H1 (cell line): ENCODE results near the gene PDE1C.

Experiments
- BRCA1 ChIP-seq: IDR thresholded peaks from 2 replicates; pipeline ENCODE4 v1.6.1; 2012; ENCODE audit warnings: low read depth, low read length, improper control_type of control experiment
- CTCF ChIP-seq, 3 experiments: IDR thresholded peaks; 1 replicate in 2 of 3; 2 replicates in 1 of 3; pipeline versions ENCODE4 v1.5.1 to v1.6.1; 2011; ENCODE audit warnings: low read length in 3 of 3, mild to moderate bottlenecking in 3 of 3, inconsistent platforms in 2 of 3, low read depth in 1 of 3, moderate library complexity in 1 of 3; ENCODE audit not compliant: insufficient read depth in 1 of 3; ENCODE audit errors: control extremely low read depth in 1 of 3
- E2F6 ChIP-seq: IDR thresholded peaks from 2 replicates; pipeline ENCODE4 v1.6.1; 2012; ENCODE audit warnings: inconsistent platforms
- EZH2 ChIP-seq: fragments of 200-600 bp; sonication (generic); IDR thresholded peaks from 2 replicates; pipeline ENCODE4 v1.7.1; 2012; ENCODE audit warnings: low read depth, mild to moderate bottlenecking, moderate library complexity, low read length, inconsistent platforms; ENCODE audit not compliant: severe bottlenecking
- GABPA ChIP-seq: IDR thresholded peaks from 2 replicates; pipeline ENCODE4 v1.6.1; 2011; ENCODE audit warnings: mild to moderate bottlenecking, low read length, moderate library complexity, borderline replicate concordance; ENCODE audit not compliant: insufficient read depth
- JUN ChIP-seq: IDR thresholded peaks from 2 replicates; pipeline ENCODE4 v1.6.1; 2011; ENCODE audit warnings: low read depth, mild to moderate bottlenecking, improper control_type of control experiment, low read length
- KDM5A ChIP-seq: fragments of 200-600 bp; IDR thresholded peaks from 2 replicates; pipeline ENCODE4 v1.7.1; 2012; ENCODE audit warnings: mild to moderate bottlenecking, low read length, inconsistent platforms, mixed read lengths
- MAX ChIP-seq: IDR thresholded peaks from 2 replicates; pipeline ENCODE4 v1.6.1; 2012; ENCODE audit warnings: inconsistent platforms
- POLR2A ChIP-seq, 2 experiments: IDR thresholded peaks; 1 replicate in 1 of 2; 2 replicates in 1 of 2; pipeline ENCODE4 v1.6.1; 2011; ENCODE audit warnings: low read depth in 2 of 2, low read length in 2 of 2, mild to moderate bottlenecking in 2 of 2; ENCODE audit errors: control extremely low read depth in 1 of 2
- POLR2AphosphoS5 ChIP-seq: IDR thresholded peaks from 2 replicates; pipeline ENCODE4 v1.6.1; 2011; ENCODE audit warnings: low read depth, low read length
- RBBP5 ChIP-seq: IDR thresholded peaks from 2 replicates; pipeline ENCODE4 v1.7.1; 2012; ENCODE audit warnings: low read depth, mild to moderate bottlenecking, inconsistent platforms, low read length, moderate library complexity, borderline replicate concordance
- SRF ChIP-seq: IDR thresholded peaks from 2 replicates; pipeline ENCODE4 v1.6.1; 2011; ENCODE audit warnings: mild to moderate bottlenecking, low read depth, low read length, moderate library complexity
- SUZ12 ChIP-seq: fragments of 200-600 bp; sonication (generic); IDR thresholded peaks from 2 replicates; pipeline ENCODE4 v1.6.1; 2012; ENCODE audit warnings: mild to moderate bottlenecking, inconsistent platforms, low read length, moderate library complexity, mixed read lengths
- ZNF274 ChIP-seq: IDR thresholded peaks from 2 replicates; pipeline ENCODE4 v1.7.0; 2012; ENCODE audit warnings: low read length, borderline replicate concordance; ENCODE audit errors: extremely low read depth

GRCh38 chr7:31858055-31858454, 212.2 kb downstream of the PDE1C start:
- TF ChIP-seq POLR2A (IDR thresholded peaks at IDR 0.05; ENCODE audit: control extremely low read depth in 1 of 2, low read depth in 2 of 2, low read length in 2 of 2), result no peak
- no peak for TF ChIP-seq CTCF (IDR thresholded peaks at IDR 0.05; ENCODE audit: control extremely low read depth in 1 of 3, insufficient read depth in 1 of 3, low read depth in 1 of 3, low read length in 3 of 3)
- no peak for TF ChIP-seq E2F6
- TF ChIP-seq JUN, result no peak
- TF ChIP-seq ZNF274, result no peak
- TF ChIP-seq GABPA, result no peak
- no peak for TF ChIP-seq SRF
- no peak for TF ChIP-seq SUZ12
- TF ChIP-seq EZH2, result no peak
- TF ChIP-seq POLR2AphosphoS5, result no peak
- TF ChIP-seq KDM5A, result no peak
- no peak for TF ChIP-seq BRCA1
- TF ChIP-seq MAX, result no peak
- TF ChIP-seq RBBP5, result no peak
